Measurements from ENCODE around the gene ARHGEF28.

ARHGEF28 gene

GRCh38 chr5:73867345-73868335, 241.6 kb downstream of the ARHGEF28 start:
- H3K27me3 ChIP-seq (ENCODE audit: control insufficient read depth, low read length): 0 out of 2 replicates have a peak, but pooled peaks cover 2% of the 10 kb centered on the region
- no peaks in the 10 kb centered on the region for H3F3A ChIP-seq (ENCODE audit: control insufficient read depth, insufficient read depth)
- H3K36me3 ChIP-seq (ENCODE audit: control insufficient read depth, low read length): no peaks in the 10 kb centered on the region
- no peaks in the 10 kb centered on the region for H3K9me2 ChIP-seq (replicated peaks; ENCODE audit: control insufficient read depth, low read length)
- H3K9me3 ChIP-seq (ENCODE audit: control insufficient read depth, insufficient read depth, low read length): no peaks in the 10 kb centered on the region
- no peaks in the 10 kb centered on the region for H4K20me1 ChIP-seq (ENCODE audit: control insufficient read depth, insufficient read depth, low read depth, low read length)
- TF ChIP-seq CTCF (IDR thresholded peaks at IDR 0.05; ENCODE audit: low read depth, low read length, poor library complexity, severe bottlenecking): no peak
- TF ChIP-seq EZH2phosphoT487 (IDR thresholded peaks at IDR 0.05; ENCODE audit: borderline replicate concordance, low read length): no peak
- no peaks in the 10 kb centered on the region for H3K4me1 ChIP-seq (ENCODE audit: control insufficient read depth, low read length)
- H3K79me2 ChIP-seq (ENCODE audit: control insufficient read depth, low read length): no peaks in the 10 kb centered on the region
- H3K4me2 ChIP-seq (ENCODE audit: low read length): no peak overlapping the region
- H3K4me3 ChIP-seq (ENCODE audit: low read length): no peak overlapping the region
- no peak overlapping the region for H3K27ac ChIP-seq (ENCODE audit: low read depth, low read length)

- Histone ChIP-seq H3K9me2 (replicated peaks; ENCODE audit: control insufficient read depth, low read length) (no peaks in the 10 kb centered on the region), H4K20me1 (ENCODE audit: control insufficient read depth, insufficient read depth, low read depth, low read length) (no peaks in the 10 kb centered on the region), H3K4me3 (ENCODE audit: low read length) (no peak overlapping the region), H3K4me2 (ENCODE audit: low read length) (no peak overlapping the region), H3K9me3 (ENCODE audit: control insufficient read depth, insufficient read depth, low read length) (no peaks in the 10 kb centered on the region), H3K36me3 (ENCODE audit: control insufficient read depth, low read length) (no peaks in the 10 kb centered on the region), H3K27me3 (ENCODE audit: control insufficient read depth, low read length) (no peaks in the 10 kb centered on the region), H3K27ac (ENCODE audit: low read depth, low read length) (no peak overlapping the region), H3K79me2 (ENCODE audit: control insufficient read depth, low read length) (no peaks in the 10 kb centered on the region), H3K4me1 (ENCODE audit: control insufficient read depth, low read length) (no peaks in the 10 kb centered on the region), H3F3A (ENCODE audit: control insufficient read depth, insufficient read depth) (no peaks in the 10 kb centered on the region)
- no peak for TF ChIP-seq CTCF (IDR thresholded peaks at IDR 0.05; ENCODE audit: low read depth, low read length, poor library complexity, severe bottlenecking)
- TF ChIP-seq EZH2phosphoT487 (IDR thresholded peaks at IDR 0.05; ENCODE audit: borderline replicate concordance, low read length): no peak
Observed at GRCh38 chr5:73883646-73884045, 257.6 kb downstream of the ARHGEF28 start.

GRCh38 chr5:73887688-73888087, 261.7 kb downstream of the ARHGEF28 start:
- H3K4me1 ChIP-seq (ENCODE audit: control insufficient read depth, low read length): no peaks in the 10 kb centered on the region
- H3K9me3 ChIP-seq (ENCODE audit: control insufficient read depth, insufficient read depth, low read length): no peaks in the 10 kb centered on the region
- no peak overlapping the region for H3K27ac ChIP-seq (ENCODE audit: low read depth, low read length)
- H3K36me3 ChIP-seq (ENCODE audit: control insufficient read depth, low read length): no peaks in the 10 kb centered on the region
- H3K9me2 ChIP-seq (replicated peaks; ENCODE audit: control insufficient read depth, low read length): no peaks in the 10 kb centered on the region
- no peak overlapping the region for H3K4me3 ChIP-seq (ENCODE audit: low read length)
- H3K4me2 ChIP-seq (ENCODE audit: low read length): no peak overlapping the region
- H3K79me2 ChIP-seq (ENCODE audit: control insufficient read depth, low read length): no peaks in the 10 kb centered on the region
- no peaks in the 10 kb centered on the region for H3F3A ChIP-seq (ENCODE audit: control insufficient read depth, insufficient read depth)
- no peaks in the 10 kb centered on the region for H3K27me3 ChIP-seq (ENCODE audit: control insufficient read depth, low read length)
- no peaks in the 10 kb centered on the region for H4K20me1 ChIP-seq (ENCODE audit: control insufficient read depth, insufficient read depth, low read depth, low read length)
- TF ChIP-seq CTCF (IDR thresholded peaks at IDR 0.05; ENCODE audit: low read depth, low read length, poor library complexity, severe bottlenecking) (no peak), EZH2phosphoT487 (IDR thresholded peaks at IDR 0.05; ENCODE audit: borderline replicate concordance, low read length) (no peak)

Data from DOHH2 (cell line).